Esophagus muscularis mucosa (tissue), 4 donors: ENCODE data around the gene COL27A1. TPM values are rescaled to one million over a fixed set of nuclear protein-coding genes. Genes with fewer than 3 reads are reported as not detected.

Experiments used
- DNase-seq: peaks from one replicate; pipeline ENCODE4 v3.0.0-alpha.2; 2017; ENCODE audit errors: extremely low spot score
- H3K27ac ChIP-seq, 4 donors: fragments of 200-600 bp; sonication (generic); replicated peaks in 1 of 4; 1 replicate in 3 of 4; 2 replicates in 1 of 4; pipeline ENCODE4 v1.5.1; 2016 to 2019; ENCODE audit warnings: mild to moderate bottlenecking in 1 of 4
- H3K27me3 ChIP-seq, 4 donors: fragments of 200-600 bp; sonication (generic); one replicate each; pipeline versions ENCODE4 v1.5.1 to v1.6.0; 2016 to 2019
- H3K36me3 ChIP-seq, 4 donors: fragments of 200-600 bp; sonication (generic); one replicate each; pipeline ENCODE4 v1.5.1; 2016 to 2019
- H3K4me1 ChIP-seq, 4 donors: fragments of 200-600 bp; sonication (generic); one replicate each; pipeline ENCODE4 v1.5.1; 2016 to 2019
- H3K4me3 ChIP-seq, 4 donors: fragments of 200-600 bp; sonication (generic); 1 replicate in 2 of 4; 2 replicates in 2 of 4; pipeline ENCODE4 v1.5.1; 2016 to 2019; ENCODE audit warnings: mild to moderate bottlenecking in 4 of 4, moderate library complexity in 1 of 4
- H3K9me3 ChIP-seq, 4 donors: fragments of 200-600 bp; sonication (generic); 1 replicate in 3 of 4; 2 replicates in 1 of 4; pipeline ENCODE4 v1.5.1; 2016 to 2019
- CTCF ChIP-seq, 3 experiments: fragments of 200-600 bp in 2 of 3; fragments of 450-650 bp in 1 of 3; sonication (generic) in 2 of 3; IDR thresholded peaks; one replicate each; pipeline ENCODE4 v1.5.1; 2017 to 2019; ENCODE audit warnings: antibody characterized with exemption in 3 of 3, mild to moderate bottlenecking in 2 of 3, moderate library complexity in 1 of 3
- EP300 ChIP-seq: sonication (generic); formaldehyde crosslinking; IDR thresholded peaks from one replicate; pipeline ENCODE4 v1.6.1; 2017; ENCODE audit warnings: antibody characterized with exemption
- POLR2A ChIP-seq: fragments of 450-650 bp; IDR thresholded peaks from one replicate; pipeline ENCODE4 v1.6.1; 2017; ENCODE audit warnings: antibody characterized with exemption, moderate library complexity, mild to moderate bottlenecking, low read depth
- POLR2AphosphoS5 ChIP-seq, 2 donors: sonication (generic); formaldehyde crosslinking; IDR thresholded peaks; one replicate each; pipeline ENCODE4 v1.6.1; 2017; ENCODE audit warnings: antibody characterized with exemption in 2 of 2
- WGBS: methylation state at CpG from one replicate; pipeline ENCODE4 v1.1.5; 2018; 5-methylcytosine and 5-hydroxymethylcytosine counted together
- intact Hi-C: fragments of 100-400 bp; cut with DNase I; formaldehyde crosslinking; loops from one replicate; pipeline ENCODE4 v1.15.1; 2023
- total RNA-seq, 4 donors: library from RNA; depleted of rRNA; stranded (reverse); fragments of >200 nt; gene quantifications; one replicate each; pipeline versions ENCODE4 v1.1.0 to v1.2.1, GENCODE V29; 2016

The COL27A1 gene
- total RNA-seq, 4 donors from 2014 or later = 1.8 to 3.3 (median 2.7) TPM

- Histone ChIP-seq H3K27ac (no peak overlapping the region), H3K36me3 (peaks cover 39 to 97% (median 73%) of the 10 kb centered on the region in 4 donors), H3K4me3 (no peak overlapping the region), H3K9me3 (no peaks in the 10 kb centered on the region), H3K4me1 (peaks cover 3 to 41% (median 21%) of the 10 kb centered on the region in 4 donors), H3K27me3 (no peaks in the 10 kb centered on the region)
- no peak for DNase-seq
- 77% methylated on average over 4 of the region's 4 CpGs for WGBS
- TF ChIP-seq EP300 = no peak
- no peak for TF ChIP-seq CTCF (IDR thresholded peaks at IDR 0.05)
- no peak for TF ChIP-seq POLR2A
- no peak for TF ChIP-seq POLR2AphosphoS5 (IDR thresholded peaks at IDR 0.05)
- intact Hi-C loops = loop anchor here (5.0 kb wide), 1 partner anchor 35 kb away; the partner anchor contains the start of gene AKNA
Observed at GRCh38 chr9:114351932-114352331, 196.6 kb downstream of the COL27A1 start.

- Histone ChIP-seq H3K4me3 (no peak overlapping the region), H3K36me3 (peaks cover 59 to 97% (median 78%) of the 10 kb centered on the region in 4 donors), H3K27me3 (no peaks in the 10 kb centered on the region), H3K27ac (no peak overlapping the region), H3K4me1 (peaks cover 0 to 16% (median 0%) of the 10 kb centered on the region in 4 donors), H3K9me3 (no peaks in the 10 kb centered on the region)
- intact Hi-C loops = no loop called here
- no peak for DNase-seq
- TF ChIP-seq CTCF (IDR thresholded peaks at IDR 0.05) (no peak), POLR2AphosphoS5 (IDR thresholded peaks at IDR 0.05) (no peak), POLR2A (no peak), EP300 (no peak)
- WGBS = 93% methylated on average over 3 of the region's 6 CpGs
Observed at GRCh38 chr9:114355821-114356220, 200.5 kb downstream of the COL27A1 start.

GRCh38 chr9:114356792-114357191 lies 201.5 kb downstream of the COL27A1 start:
- Histone ChIP-seq H3K27me3 (no peaks in the 10 kb centered on the region), H3K27ac (no peak overlapping the region), H3K9me3 (no peaks in the 10 kb centered on the region), H3K36me3 (peaks cover 68 to 97% (median 79%) of the 10 kb centered on the region in 4 donors), H3K4me1 (peaks cover 0 to 9% (median 0%) of the 10 kb centered on the region in 4 donors), H3K4me3 (no peak overlapping the region)
- intact Hi-C loops = no loop called here
- DNase-seq = no peak
- WGBS = 100% methylated on average over 3 of the region's 6 CpGs
- TF ChIP-seq EP300 = no peak
- TF ChIP-seq CTCF (IDR thresholded peaks at IDR 0.05) = no peak
- no peak for TF ChIP-seq POLR2A
- TF ChIP-seq POLR2AphosphoS5 (IDR thresholded peaks at IDR 0.05) = no peak

- Histone ChIP-seq H3K27ac (no peak overlapping the region), H3K36me3 (peaks cover 73 to 97% (median 84%) of the 10 kb centered on the region in 4 donors), H3K27me3 (no peaks in the 10 kb centered on the region), H3K4me1 (peaks cover 0 to 3% (median 0%) of the 10 kb centered on the region in 4 donors), H3K9me3 (no peaks in the 10 kb centered on the region), H3K4me3 (no peak overlapping the region)
- WGBS = 87% methylated on average over 6 of the region's 6 CpGs
- TF ChIP-seq EP300 = no peak
- no peak for TF ChIP-seq CTCF (IDR thresholded peaks at IDR 0.05)
- no peak for TF ChIP-seq POLR2AphosphoS5 (IDR thresholded peaks at IDR 0.05)
- TF ChIP-seq POLR2A = no peak
- intact Hi-C loops = no loop called here
- DNase-seq = no peak
Observed at GRCh38 chr9:114357360-114357759, 202.0 kb downstream of the COL27A1 start.

- Histone ChIP-seq H3K36me3 (peaks cover 76 to 97% (median 86%) of the 10 kb centered on the region in 4 donors), H3K4me3 (no peak overlapping the region), H3K27me3 (no peaks in the 10 kb centered on the region), H3K27ac (no peak overlapping the region), H3K9me3 (no peaks in the 10 kb centered on the region), H3K4me1 (no peaks in the 10 kb centered on the region)
- TF ChIP-seq POLR2A (no peak), CTCF (IDR thresholded peaks at IDR 0.05) (no peak), POLR2AphosphoS5 (IDR thresholded peaks at IDR 0.05) (no peak), EP300 (no peak)
- WGBS = 95% methylated on average over 3 of the region's 9 CpGs
- intact Hi-C loops = no loop called here
- DNase-seq = no peak
Observed at GRCh38 chr9:114357911-114358328, 202.6 kb downstream of the COL27A1 start.
